ENCODE measurements around the gene MAGI3.
"Not testable (repeated sequence)": the region's sequence is repeated elsewhere in the genome, so short reads cannot be mapped to it uniquely, and the experiment has no call there.

The MAGI3 gene

DNA sequence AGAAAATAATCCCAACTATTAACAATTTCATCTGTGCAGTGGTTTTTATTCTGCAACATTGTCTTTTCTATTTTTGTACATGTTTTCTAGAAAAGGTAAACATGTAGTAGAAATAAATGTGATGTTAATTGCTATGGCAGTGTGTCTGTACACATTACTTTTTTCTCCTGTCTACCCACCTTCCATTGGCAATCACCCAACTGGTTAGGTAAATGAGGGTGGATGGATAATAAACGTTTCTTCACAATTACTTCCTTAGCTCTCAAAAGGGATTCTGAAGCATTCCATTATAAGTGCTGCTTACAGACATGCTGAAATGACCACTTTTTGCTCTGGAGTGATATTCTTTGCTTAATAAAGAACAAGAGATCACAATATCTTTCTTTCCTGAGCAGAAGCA is 61.4 kb downstream of the MAGI3 start:
- no peak for DNase-seq

DNA sequence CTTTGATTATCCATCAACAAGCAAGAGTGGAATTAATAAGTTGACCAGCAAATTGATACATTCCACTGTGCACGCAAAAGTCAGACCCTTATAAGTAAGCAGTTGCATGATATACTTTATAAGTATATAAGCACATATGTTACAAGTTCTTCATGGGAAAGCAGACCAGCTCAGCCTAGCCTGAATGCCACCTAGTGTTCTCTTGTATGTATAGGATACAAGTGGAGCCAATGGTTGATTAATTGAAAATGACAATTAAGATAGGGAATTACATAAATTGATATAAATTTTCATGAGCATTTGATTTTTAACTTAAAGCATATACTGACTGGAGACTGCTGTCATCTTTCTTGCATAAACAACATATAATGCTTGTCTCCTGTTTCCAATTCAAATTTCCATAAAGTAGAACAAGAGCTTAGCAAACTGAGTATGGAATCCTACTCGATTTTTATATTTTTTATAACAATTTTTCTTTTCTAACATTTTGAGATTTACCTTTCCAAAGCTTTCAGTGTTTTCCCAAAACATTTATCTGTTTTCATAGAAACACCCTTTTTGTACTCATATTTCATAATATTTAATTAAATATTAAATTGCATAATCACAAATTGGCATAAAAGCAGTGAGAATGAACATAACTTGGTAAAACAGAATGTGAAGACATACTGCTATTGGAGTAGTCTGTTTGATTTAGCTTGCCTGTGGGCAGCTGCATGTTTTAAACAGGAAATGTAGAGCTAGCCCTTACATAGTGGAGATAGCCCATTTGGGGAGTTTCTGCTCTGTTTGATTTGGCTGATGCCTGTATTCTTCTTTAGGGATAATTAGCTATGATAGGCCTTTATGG is 62.8 kb downstream of the MAGI3 start:
- DNase-seq: no peak

GRCh38 chr1:113453771-113454083 is 63.4 kb downstream of the MAGI3 start:
- DNase-seq: no peak

- no peak for DNase-seq
These were observed 65.1 kb downstream of the MAGI3 start for GRCh38 chr1:113455374-113455773.

GRCh38 chr1:113456967-113457366 is 66.7 kb downstream of the MAGI3 start:
- no peak for DNase-seq

DNA sequence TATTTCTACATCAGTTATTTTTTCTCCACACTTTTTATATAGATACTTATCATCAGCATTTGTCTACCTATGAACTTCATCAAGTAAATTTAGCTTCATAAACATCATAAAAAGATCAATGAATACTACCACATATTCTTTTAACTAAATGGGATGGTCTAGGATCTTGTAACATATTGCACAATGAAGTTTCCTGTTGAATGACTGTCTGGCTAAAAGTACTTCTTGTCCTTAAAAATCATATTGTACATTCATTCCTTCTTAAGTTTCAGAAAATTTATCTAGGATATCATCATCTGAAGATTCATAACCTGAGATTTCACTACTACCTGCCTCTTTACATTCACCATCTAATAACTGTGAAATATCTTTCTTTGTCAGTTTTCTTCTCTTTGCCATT is 69.0 kb downstream of the MAGI3 start:
- no peak for DNase-seq

GRCh38 chr1:113467991-113468390 is 77.7 kb downstream of the MAGI3 start:
- no peak for DNase-seq

GRCh38 chr1:113478427-113479195 is 88.3 kb downstream of the MAGI3 start:
- DNase-seq: not testable (repeated sequence)

DNA sequence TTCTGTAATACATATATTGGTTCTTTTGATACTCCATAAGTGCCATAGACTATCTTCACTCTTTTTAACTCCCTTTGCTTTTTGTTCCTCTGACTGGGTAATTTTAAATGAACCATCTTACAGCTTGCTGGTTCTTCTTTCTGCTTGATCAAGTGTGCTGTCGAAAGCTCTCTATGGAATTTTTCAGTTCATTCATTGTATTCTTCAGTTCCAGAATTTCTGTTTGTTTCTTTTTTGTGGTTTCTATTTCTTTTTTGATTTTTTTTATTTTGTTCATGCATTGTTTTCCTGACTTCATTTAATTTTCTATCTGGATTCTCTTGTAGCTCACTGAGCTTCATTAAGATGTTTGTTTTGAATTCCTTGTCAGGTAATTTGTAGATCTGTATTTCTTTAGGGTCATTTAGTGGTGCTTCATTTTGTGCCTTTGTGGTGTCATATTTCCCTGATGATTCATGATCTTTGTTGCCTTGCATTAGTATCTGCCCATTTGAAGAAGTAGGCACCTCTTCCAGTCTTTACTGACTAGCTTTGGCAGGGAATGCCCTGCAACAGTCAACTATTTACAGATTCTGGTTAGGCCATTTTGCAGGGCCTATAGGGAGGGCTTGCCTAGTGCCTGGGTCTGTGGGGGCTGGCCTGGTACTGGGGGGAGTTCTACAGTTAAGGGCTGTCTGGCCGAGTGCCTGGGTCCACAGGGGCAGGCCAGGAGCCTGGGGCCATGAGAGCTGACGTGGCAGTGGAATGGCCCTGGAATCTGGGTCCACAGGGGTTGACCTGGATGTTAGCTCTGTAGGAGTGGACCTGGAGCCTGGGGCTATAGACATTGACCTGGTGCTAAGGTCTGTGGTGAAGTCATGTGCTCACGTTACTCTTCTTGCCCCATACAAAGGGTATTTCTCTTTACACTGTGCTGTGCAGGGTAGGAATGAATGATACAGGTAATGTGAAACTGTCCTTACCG is 89.7 kb downstream of the MAGI3 start:
- no peak for DNase-seq

DNA sequence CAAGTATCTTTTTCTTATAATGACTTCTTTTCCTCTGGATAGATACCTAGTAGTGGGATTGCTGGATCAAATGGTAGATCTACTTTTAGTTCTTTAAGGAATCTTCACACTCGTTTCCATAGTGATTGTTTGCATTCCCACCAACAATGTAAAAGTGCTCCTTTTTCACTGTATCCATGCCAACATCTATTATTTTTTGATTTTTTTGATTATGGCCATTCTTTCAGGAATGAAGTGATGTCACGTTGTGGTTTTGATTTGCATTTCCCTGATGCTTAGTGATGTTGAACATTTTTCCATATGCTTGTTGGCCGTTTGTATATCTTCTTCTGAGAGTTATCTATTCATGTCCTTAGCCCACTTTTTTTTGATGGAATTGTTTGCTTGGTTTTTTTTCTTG is 94.8 kb downstream of the MAGI3 start:
- not testable (repeated sequence) for DNase-seq

- no peak for DNase-seq
These were observed 98.4 kb downstream of the MAGI3 start for GRCh38 chr1:113488576-113489177.

GRCh38 chr1:113490384-113490783 is 100.1 kb downstream of the MAGI3 start:
- DNase-seq: no peak

- no peak for DNase-seq
These were observed 103.2 kb downstream of the MAGI3 start for GRCh38 chr1:113493533-113493932.

GRCh38 chr1:113505357-113505756 is 115.0 kb downstream of the MAGI3 start:
- DNase-seq: no peak

- no peak for DNase-seq
These were observed 117.4 kb downstream of the MAGI3 start for GRCh38 chr1:113507552-113508214.

- DNase-seq: no peak
These were observed 118.2 kb downstream of the MAGI3 start for GRCh38 chr1:113508364-113509164.

DNA sequence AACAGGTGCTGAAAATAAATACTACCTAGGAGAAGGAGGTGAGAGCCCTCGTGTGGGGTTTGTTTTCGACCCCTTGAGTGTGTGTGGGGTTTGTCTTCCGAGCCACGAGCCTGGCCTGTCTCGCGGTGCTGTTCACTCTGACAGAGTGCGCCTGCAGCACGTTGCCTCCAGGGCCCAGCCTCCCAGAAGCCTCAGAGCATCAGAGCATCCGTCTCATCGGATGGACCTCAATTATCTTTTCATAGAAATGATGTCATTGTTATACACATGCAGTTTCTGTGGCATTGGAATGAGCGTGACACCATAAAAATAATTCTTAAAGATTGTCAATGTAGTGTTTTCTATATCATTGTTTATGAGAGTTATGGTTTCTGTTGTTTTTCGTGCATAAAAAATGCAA is 119.5 kb downstream of the MAGI3 start:
- not testable (repeated sequence) for DNase-seq

DNA sequence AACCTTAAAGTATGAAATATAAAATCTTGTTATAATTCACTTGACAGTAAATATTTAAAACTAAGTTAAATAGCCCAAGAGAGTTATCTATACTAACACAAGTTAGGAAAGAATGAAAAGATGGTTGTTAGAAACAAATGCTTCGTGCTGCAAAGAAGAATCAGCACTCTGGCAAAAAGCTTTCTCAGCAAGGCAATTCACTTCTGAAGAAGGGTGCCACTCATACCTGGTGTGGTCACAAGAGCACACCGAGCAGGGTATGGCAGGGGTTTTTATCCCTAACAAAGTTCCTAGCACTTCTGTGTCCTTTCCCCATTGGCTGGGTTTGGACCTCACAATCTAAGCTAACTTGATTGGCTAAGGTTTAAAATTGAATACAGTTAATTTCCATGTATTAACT is 121.0 kb downstream of the MAGI3 start:
- no peak for DNase-seq

GRCh38 chr1:113515498-113515897 is 125.2 kb downstream of the MAGI3 start:
- no peak for DNase-seq

DNA sequence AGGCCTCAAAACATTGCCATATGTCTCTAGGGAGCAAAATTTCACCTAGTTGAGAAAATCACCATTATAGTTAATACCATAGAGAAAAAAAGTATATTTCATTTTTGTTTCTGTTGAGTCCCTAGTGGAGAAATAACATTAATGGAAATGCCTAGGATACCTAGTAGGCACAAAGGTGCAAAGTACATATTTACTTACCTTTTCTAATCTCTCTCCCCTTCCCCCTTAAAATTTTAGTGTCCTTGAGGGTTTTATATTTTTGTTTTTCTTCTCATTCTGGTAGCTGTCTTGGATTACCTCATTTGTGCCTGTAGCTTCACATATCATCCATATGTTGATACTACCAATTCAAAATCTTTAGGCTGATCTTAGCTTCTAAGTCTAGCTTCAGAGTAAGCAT is 127.0 kb downstream of the MAGI3 start:
- DNase-seq: no peak

DNA sequence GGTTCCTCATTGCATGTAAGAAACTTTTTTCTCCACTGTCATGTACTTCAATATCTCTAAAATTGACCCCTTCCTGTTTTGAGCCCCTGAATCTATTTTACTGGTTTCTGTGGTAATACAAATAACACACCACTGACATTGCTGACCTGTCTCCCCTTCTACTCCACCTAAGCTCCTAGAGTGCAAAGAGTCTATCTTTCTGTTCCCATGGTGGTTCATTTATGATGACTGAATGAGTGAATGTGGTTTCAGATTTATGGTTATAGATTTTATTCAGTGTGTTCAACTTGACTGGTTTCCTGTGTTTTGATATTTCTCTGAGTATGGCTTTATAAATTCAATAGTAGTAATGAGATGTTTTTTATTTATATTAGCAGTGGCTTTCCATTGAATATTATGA is 127.7 kb downstream of the MAGI3 start:
- DNase-seq: no peak

Data from NCI-H2171 (cell line).